ENCODE results near the gene UNC5A.

UNC5A gene

DNA sequence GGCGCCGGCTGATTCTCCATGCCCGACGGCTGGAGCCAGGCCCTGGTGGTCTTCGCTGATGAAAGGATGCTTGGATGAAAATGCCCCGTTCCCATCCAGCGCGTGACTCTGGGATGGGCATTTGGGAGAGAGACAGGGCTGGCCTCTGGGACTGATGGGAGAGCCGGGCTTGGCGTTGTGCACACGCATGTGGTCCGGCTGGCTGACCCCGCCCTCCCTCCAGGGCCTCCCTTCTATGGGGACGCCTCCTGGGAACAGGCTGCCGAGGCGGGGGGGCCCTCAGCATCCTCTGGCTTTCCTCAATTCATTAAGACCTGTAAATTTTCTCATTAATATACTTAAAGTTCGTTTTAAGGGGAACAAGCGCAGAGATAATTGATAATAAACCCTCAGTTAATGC, 36.8 kb downstream of the UNC5A start:
- no peak for DNase-seq

- DNase-seq, result no peak
Measured at GRCh38 chr5:176847726-176848290, 37.4 kb downstream of the UNC5A start.

- DNase-seq, result no peak
Measured at GRCh38 chr5:176848651-176849050, 38.3 kb downstream of the UNC5A start.

DNA sequence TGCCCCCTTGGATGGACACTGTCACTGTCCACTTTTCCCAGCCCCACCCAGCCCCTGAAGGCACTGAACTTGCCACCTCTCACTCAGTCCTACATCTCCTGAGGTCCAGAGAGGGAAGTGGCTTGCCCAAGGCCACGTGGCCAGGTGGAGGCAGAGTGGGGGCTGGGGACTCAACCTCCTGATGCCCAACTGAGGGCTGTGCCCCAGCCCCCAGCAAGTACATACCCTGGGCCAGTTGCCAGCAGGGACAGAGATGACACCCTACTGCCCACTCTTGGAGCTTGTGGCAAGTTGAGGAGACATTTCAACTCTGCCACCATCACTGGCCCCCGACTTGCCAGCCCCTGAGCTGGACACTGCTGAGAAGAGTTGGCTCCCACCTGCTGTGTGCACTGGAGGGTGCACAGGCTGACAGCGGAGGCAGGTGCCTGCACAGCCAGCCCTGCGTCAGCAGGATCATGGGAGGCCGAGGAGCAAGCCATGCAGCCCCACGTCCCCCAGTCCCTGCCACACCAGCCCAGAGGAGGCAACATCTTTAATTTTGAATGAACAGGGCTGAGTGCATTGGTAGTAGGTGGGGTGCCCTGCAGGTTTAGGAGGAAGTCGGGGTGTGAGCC, 39.4 kb downstream of the UNC5A start:
- no peak for DNase-seq

DNA sequence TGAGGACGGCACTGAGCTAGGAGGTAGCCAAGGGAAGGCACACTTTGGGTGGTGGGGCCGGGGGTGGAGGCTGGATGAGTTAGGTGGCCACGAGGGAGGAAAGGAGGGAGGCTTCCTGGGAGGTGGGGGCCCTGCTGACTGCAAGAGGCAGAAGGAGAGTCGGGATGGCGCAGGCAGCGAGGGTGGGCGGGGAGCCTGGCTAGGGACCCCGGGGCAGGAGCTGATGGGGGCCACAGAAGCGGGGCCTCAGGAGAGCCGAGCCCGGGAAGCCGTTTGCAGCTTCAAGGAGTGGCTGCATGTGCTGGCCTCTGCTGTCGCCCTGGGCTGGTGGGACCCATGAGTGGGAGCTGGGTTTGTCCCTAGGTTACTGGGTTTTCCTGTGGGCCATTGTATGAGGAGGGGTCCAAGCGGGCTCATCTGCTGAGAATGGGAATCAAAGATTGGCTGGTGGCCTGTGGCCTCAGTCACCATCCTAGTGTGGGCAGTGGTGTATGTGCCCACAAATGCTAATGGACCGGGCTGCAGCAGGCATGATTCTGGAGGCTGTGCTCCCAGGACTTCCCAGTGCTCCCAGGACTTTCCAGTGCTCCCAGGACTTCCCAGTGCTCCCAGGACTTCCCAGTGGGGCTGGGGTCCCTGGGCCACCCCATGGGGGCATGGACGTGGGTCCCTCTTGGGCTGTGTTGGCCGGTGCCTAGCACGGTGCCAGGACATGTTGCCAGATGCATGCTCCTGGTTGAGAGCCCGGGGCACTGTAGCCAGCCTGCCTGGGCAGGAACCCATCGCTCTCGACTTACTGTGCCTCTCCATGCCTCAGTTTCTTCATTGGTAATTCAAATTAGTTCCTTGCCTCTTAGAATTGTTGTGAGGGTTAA, 40.2 kb downstream of the UNC5A start:
- DNase-seq, result no peak

GRCh38 chr5:176851380-176851779, 41.0 kb downstream of the UNC5A start:
- DNase-seq, result no peak

DNA sequence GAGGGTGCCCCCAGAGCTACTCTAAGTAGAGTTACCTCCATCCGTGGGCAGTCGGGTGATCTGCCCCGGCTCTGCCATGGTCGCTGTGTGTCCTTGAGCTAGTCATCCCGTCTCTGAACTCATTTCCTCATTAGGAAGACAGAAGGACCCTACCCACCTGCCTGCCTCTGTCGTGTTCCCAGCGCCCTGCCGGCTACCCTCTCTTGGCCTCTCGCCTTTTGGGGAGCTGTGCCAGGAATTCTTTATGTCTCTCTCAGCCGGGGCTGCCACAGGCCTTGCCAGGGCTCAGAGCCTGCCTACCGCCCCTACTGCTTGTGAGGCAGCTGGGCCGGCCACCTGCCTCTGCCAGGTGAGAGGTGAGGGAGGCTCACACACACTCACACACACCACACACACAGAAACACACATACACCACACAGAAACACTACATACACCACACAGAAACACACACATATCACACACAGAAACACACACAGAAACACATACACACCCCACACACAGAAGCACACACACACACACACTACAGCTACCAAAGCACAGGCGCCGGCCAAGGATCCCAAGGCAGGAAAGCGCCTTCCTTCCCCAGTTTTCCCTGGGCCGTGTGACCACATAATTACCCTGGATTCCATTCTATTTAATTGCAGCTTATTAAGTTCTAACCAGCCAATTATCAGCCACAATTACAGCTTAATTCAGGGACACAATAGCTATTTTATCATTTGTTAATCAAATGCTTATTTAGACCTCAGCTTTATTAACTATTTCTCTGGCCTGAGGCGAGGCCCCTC, 41.7 kb downstream of the UNC5A start:
- DNase-seq, result no peak

DNA sequence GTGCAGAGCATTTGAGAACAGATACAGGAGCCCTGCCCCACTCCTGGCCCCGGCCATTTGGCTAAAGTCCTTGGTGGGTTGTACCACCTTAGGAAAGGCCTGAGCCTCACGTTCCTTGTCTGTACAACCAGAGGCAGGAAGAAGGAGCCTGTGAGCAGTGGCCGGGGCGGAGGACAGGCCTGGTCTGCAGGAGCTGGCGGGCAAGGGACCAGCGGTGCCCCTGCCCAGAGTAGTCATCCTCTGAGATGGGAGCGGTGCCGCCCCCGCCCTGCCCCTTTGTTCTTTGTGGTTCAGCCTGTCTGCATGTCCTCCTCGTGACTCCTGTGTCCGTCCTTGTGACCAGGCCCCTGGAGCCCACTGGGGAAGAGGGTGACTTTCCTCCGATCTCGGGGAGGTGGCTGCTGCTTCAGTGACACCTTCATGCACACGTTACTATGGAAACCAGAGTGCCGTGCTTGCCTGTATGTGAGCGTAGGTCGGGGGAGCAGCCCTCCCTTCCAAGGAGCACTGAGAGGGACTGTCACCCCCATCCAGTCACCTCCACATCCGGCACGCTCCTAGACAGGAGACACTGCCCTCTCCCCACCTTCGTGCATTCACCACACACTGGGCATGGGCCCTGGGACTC, 42.9 kb downstream of the UNC5A start:
- DNase-seq, result no peak

- no peak for DNase-seq
Measured at GRCh38 chr5:176854164-176854563, 43.8 kb downstream of the UNC5A start.

DNA sequence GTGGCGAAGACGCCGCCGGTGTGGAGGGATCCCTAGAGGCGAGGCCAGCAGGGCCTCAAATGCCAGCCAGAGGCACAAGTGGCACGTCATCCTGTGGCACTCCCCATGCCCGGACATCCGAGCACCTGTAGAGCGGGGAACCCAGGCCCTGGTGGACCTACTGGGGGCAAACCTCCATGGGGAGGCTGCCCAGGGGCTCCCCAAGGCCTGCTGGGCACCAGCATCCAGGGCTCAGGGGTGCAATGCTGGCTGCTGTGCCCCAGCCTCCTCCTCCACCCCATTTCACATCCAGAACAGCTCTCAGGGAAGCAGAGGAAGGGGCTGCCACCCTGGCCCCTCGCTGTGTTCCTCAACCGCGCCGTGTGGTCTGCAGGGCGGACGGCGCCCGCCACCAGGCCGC, 45.2 kb downstream of the UNC5A start:
- DNase-seq, result no peak

DNA sequence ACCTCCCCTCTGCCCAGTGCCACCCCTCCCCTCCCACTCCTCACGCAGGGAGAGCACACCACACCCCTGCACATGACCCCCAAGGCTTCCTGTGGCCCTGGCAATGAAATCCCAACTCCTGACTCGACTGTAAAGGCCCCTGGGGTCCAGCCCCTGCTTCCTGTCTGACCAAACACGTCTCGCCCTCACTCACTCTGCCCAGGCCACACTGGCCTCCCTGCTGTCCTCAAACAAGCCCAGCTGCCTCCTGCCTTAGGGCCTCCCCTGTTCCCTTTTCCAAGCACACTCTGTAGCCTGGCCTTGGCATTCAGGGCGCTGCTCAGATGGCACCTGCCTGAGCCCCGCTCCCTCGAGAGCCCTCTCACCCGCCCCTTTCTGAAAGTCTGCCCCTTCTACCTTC, 46.4 kb downstream of the UNC5A start:
- DNase-seq, result no peak

GRCh38 chr5:176857216-176857893, 47.0 kb downstream of the UNC5A start:
- no peak for DNase-seq

GRCh38 chr5:176857894-176858273, 47.5 kb downstream of the UNC5A start:
- no peak for DNase-seq

DNA sequence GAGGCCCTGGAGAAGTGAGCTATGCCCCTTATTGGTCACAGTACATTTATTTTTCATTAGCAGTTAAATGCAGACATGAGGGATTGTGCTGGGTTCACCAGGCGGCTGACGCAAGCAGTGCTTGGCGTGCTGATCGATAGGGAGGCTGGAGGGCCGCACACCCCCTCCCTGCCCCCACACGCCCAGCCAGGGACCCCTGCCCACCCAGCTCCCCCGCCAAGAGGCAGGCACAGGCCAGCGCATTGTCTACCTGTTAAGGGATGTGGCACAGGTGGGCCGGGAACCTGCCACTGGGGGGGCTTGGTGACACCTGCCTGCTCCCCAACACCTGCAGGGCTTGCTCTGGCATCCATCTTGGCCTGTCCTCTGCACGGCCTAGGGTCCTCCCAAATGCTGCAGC, 49.6 kb downstream of the UNC5A start:
- no peak for DNase-seq

DNA sequence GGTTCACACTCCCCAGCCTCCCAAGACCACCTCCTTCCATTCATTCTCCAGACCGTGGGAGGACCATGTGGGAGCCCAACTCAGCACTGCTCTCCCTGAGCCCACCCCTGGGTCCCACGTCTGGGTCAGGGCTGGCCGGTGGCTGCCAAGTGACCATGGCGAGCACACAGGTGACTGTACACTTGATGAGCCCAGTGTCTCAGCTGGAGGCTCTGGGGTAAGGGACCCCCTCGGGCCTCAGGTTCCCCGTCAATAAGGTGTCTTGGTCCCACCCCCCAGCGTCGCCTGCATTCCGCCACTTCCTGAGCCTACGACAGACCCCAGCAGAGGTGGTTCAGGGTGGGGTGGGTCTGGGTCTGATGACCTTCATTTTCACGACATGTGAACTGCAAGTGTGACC, 50.0 kb downstream of the UNC5A start:
- no peak for DNase-seq

- no peak for DNase-seq
Measured at GRCh38 chr5:176861276-176861675, 50.9 kb downstream of the UNC5A start.

DNA sequence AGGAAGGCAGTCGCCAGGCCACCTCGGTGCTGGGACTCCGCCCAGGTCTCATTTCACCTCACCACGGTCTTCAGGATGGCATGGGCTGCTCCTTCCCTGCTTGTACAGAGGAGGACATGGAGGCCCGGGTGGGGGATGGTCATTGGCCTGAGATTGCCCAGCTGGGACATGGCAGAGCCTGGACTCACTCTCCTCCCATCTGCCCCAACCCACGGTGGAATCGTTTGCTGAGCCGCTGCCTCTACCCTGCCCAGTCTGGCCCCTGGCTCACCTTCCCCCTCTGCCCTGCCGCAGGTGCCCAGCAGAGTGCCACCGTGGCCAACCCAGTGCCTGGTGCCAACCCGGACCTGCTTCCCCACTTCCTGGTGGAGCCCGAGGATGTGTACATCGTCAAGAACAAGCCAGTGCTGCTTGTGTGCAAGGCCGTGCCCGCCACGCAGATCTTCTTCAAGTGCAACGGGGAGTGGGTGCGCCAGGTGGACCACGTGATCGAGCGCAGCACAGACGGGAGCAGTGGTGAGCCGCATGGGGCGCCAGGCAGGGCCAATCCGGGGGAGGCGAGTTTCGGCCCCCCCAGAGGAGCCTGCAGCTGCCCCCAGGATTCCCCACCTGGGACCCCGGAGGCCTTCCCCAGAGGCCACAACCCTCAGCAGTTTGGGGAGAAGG, 52.1 kb downstream of the UNC5A start:
- no peak for DNase-seq

- no peak for DNase-seq
Measured at GRCh38 chr5:176863041-176863764, 52.8 kb downstream of the UNC5A start.

GRCh38 chr5:176863765-176864098, 53.4 kb downstream of the UNC5A start:
- no peak for DNase-seq

DNA sequence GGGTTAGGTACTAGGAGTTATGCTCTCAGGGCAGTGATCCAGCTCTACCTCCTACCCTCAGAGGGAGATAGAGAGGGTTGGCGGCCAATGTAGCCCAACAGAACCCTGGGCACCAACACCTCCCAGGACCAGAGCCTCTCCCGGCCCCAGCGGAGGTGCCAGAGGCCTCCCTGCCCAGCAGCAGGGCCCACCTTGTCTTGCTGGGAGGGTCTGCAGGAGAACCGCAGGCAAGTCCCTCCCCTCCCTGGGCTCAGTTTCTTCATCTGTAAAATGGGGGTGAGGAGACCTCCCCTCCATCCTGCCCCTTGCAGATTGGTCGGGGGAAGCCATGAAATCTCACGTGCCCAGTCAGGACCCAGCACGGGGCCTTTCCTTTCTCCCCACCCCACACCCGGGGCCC, 54.4 kb downstream of the UNC5A start:
- no peak for DNase-seq

DNA sequence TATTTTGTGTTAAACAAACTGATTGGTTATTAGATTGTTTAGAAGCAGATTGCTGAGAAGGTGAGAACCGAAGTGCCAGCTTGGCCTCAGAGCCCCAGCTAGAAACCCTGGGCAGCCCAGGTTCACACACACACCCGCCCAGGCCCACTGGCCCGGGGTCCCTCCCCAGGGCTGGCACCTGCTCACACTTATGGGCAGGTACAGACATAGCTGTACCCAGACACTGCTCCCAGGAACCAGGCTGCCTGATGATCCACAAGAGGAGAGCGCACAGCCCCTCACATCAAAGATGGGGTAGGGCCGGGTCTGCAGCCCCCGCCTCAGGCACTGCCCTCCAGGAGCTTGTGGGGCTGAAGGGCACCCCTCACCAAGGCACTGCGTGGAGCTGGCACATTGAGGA, 55.6 kb downstream of the UNC5A start:
- no peak for DNase-seq

Measured in activated effector memory CD4-positive, alpha-beta T cell treated with anti-CD3 and anti-CD28 coated beads, Interleukin-2, amount 50 U/mL, for 16 hours (primary cell).